Upper lobe of right lung (tissue), 1 donor: ENCODE measurements around the gene FOXO1. TPM values are rescaled to one million over a fixed set of nuclear protein-coding genes. Genes with fewer than 3 reads are reported as not detected.
"Not testable (repeated sequence)": the region's sequence is repeated elsewhere in the genome, so short reads cannot be mapped to it uniquely, and the experiment has no call there.

Source experiments
- ATAC-seq: fragments of 200-7000 bp; cut with Tn5 transposase; one replicate; pipeline ENCODE4 v1.9.1; 2020; ENCODE audit warnings: mild to moderate bottlenecking, moderate library complexity
- DNase-seq: peaks from one replicate; pipeline ENCODE4 v3.0.0-alpha.2; 2020
- H3K27ac ChIP-seq: fragments of 200-600 bp; one replicate; pipeline ENCODE4 v1.8.0; 2022
- H3K27me3 ChIP-seq: fragments of 200-600 bp; one replicate; pipeline ENCODE4 v1.8.0; 2022; ENCODE audit warnings: mild to moderate bottlenecking
- H3K36me3 ChIP-seq: fragments of 200-600 bp; one replicate; pipeline ENCODE4 v1.8.0; 2022
- H3K4me1 ChIP-seq: fragments of 200-600 bp; one replicate; pipeline ENCODE4 v1.8.0; 2022
- H3K4me3 ChIP-seq: fragments of 200-600 bp; one replicate; pipeline ENCODE4 v1.8.0; 2022; ENCODE audit warnings: mild to moderate bottlenecking
- H3K9me3 ChIP-seq: fragments of 200-600 bp; one replicate; pipeline ENCODE4 v1.8.0; 2022
- intact Hi-C: fragments of 100-400 bp; cut with DNase I; formaldehyde crosslinking; loops from one replicate; pipeline ENCODE4 v1.11.0; 2022
- total RNA-seq: library from RNA; stranded (reverse); fragmentation: NEBNext Ultra II Directional; extraction: Animal tissue kit (Norgen Biotek cat#: 25700); gene quantifications from one replicate; pipeline ENCODE4 v1.2.1, GENCODE V29; 2021
- TF ChIP-seq, protein P1 (sequence below): fragments of 200-600 bp; IDR thresholded peaks from one replicate; pipeline ENCODE4 v1.8.0; 2022; ENCODE audit warnings: antibody characterized with exemption
- donor health status: DM: no; HTN: yes; CAD: no; lungs with severe emphysema.

The FOXO1 gene
- total RNA-seq, 1 donor from 2014 or later, result 29.4 TPM

DNA sequence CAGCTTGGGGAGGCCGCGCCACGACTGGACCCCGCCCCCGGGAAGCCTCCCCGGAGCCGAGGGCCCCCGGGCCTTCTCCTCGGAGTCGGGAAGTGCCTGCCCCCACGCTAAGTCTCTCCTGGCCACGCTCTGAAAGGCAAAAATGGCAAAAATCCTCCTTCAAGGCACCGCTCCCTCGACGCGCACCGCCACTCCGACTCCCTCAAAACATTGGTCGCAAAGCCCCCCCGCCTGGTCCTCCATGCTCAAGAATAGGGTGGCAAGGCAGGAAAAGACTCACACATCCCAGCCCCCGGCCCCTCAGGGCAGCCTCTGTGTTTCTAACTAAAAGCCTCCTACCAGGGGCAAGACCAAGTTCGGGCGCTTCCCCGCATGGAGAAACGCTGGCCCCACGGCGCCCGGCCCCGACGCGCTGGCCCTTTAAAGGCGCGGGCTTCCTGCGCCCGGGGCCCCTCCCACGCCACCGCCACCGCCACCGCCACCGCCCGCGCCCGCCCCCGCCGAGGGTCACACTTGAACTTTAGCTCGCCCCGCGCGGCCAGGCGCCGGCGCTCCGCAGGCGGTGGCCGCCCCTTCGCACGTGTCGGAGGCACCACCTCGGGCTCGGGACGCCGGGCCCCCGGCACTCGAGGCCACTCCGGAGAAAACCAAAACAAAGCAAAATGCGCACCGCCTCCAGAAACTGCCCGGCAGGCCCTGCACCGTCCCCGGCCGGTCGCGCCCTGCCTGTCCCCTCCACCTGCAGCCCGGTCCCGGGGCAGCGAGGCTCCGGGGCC, 1.9 kb downstream of the FOXO1 start:
- H3K36me3 ChIP-seq, result no peaks in the 10 kb centered on the region
- H3K27ac ChIP-seq, result peak overlapping the region; percentile 93
- no peaks in the 10 kb centered on the region for H3K9me3 ChIP-seq
- DNase-seq (peak; percentile 90), ATAC-seq (peak; percentile 79)
- no peaks in the 10 kb centered on the region for H3K27me3 ChIP-seq
- intact Hi-C loops, result no loop called here
- peaks cover 24% of the 10 kb centered on the region for H3K4me1 ChIP-seq
- TF ChIP-seq, protein P1, sequence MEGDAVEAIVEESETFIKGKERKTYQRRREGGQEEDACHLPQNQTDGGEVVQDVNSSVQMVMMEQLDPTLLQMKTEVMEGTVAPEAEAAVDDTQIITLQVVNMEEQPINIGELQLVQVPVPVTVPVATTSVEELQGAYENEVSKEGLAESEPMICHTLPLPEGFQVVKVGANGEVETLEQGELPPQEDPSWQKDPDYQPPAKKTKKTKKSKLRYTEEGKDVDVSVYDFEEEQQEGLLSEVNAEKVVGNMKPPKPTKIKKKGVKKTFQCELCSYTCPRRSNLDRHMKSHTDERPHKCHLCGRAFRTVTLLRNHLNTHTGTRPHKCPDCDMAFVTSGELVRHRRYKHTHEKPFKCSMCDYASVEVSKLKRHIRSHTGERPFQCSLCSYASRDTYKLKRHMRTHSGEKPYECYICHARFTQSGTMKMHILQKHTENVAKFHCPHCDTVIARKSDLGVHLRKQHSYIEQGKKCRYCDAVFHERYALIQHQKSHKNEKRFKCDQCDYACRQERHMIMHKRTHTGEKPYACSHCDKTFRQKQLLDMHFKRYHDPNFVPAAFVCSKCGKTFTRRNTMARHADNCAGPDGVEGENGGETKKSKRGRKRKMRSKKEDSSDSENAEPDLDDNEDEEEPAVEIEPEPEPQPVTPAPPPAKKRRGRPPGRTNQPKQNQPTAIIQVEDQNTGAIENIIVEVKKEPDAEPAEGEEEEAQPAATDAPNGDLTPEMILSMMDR, result no peak
- peak overlapping the region; percentile 75 for H3K4me3 ChIP-seq

DNA sequence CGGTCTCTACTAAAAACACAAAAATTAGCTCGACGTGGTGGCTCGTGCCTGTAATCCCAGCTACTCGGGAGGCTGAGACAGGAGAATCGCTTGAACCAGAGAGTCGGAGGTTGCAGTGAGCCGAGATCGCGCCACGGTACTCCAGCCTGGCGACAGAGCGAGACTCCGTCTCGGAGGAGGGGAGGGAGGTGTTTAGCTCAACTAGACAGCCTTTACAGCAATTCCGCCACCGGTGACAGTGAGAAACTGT, 2.4 kb downstream of the FOXO1 start:
- H3K36me3 ChIP-seq, intact Hi-C loops, DNase-seq, H3K9me3 ChIP-seq, ATAC-seq, H3K27me3 ChIP-seq: not testable (repeated sequence)
- H3K27ac ChIP-seq, result peak overlapping the region; percentile 93
- peaks cover 24% of the 10 kb centered on the region for H3K4me1 ChIP-seq
- peak overlapping the region; percentile 75 for H3K4me3 ChIP-seq

DNA sequence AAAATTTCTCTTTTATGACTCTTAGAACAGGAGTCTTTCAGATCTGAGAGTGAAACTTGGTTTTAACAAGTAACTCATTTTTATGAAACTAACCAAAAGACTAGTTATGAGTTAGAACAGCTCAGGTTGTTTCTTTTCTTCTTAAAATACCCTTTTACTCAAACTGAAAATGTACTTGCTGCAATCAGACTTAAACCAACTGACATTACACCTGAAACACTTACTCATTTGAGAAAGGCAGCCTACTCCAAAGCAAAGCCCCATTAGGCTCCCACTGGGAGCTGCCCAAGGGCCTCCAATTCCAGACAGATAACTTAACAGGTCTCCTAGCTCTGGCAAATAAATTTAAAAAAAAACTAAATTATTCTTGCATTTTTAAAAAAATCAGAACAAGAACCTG, 3.6 kb downstream of the FOXO1 start:
- Histone ChIP-seq H3K36me3 (no peaks in the 10 kb centered on the region), H3K27ac (no peak overlapping the region), H3K4me3 (peak overlapping the region; percentile 75), H3K4me1 (peaks cover 24% of the 10 kb centered on the region), H3K27me3 (no peaks in the 10 kb centered on the region), H3K9me3 (no peaks in the 10 kb centered on the region)
- TF ChIP-seq, protein P1, result no peak
- no peak for DNase-seq
- ATAC-seq, result no peak
- intact Hi-C loops, result no loop called here

DNA sequence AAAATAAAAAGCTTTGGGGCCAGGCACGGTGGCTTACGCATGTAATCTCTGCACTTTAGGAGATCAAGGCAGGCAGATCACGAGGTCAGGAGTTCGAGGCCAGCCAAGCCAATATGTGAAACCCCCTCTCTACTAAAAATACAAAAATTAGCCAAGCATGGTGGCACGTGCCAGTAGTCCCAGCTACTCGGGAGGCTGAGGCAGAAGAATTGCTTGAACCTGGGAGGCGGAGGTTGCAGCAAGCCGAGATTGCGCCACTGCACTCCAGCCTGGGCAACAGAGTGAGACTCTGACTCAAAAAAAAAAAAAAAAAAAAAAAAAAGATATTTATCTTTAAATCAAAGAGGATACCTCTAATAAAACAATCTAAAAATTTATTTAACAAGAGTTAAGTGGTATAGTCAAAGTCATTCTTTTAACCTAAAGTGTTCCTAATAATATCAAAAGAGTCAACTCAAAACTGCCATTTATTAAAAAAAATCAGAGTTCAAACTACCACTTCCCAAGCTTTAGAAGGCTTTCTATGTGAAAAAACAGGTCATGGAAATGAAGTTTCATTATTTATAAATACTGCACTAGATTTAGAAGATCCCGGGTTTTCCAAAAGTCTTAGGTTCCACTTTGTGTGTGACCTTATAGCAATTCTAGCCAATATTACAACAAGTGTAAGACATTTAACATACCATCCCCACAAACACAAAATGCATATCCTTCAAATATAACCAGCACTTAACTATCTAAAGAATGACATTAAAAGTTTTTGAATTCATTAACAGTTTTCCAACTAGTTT, 4.4 kb downstream of the FOXO1 start:
- DNase-seq (no peak), ATAC-seq (no peak)
- intact Hi-C loops, result no loop called here
- Histone ChIP-seq H3K27ac (no peak overlapping the region), H3K9me3 (no peaks in the 10 kb centered on the region), H3K4me1 (peaks cover 28% of the 10 kb centered on the region), H3K36me3 (no peaks in the 10 kb centered on the region), H3K4me3 (peak overlapping the region; percentile 75), H3K27me3 (no peaks in the 10 kb centered on the region)
- TF ChIP-seq, protein P1, result no peak

DNA sequence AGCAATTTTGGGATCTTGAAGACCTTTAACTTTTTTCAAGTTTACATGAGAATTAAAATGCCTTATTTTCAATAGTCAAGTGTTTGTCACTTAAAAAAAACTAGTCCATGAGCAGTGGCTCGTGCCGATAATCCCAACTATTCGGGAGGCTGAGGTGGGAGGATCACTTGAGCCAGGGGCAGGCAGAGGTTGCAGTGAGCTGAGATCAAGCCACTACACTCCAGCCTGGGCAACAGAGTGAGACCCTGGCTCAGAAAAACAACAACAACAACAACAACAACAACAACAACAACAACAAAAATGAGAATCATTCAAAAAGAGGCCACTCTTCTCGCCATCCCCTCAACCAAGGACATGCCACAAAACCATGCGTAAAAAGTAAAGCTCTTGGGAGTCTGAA, 5.7 kb downstream of the FOXO1 start:
- Histone ChIP-seq H3K4me3 (no peak overlapping the region), H3K27ac (no peak overlapping the region), H3K4me1 (peaks cover 28% of the 10 kb centered on the region), H3K27me3 (no peaks in the 10 kb centered on the region), H3K36me3 (no peaks in the 10 kb centered on the region), H3K9me3 (no peaks in the 10 kb centered on the region)
- ATAC-seq (no peak), DNase-seq (no peak)
- TF ChIP-seq, protein P1, result no peak
- intact Hi-C loops, result no loop called here

DNA sequence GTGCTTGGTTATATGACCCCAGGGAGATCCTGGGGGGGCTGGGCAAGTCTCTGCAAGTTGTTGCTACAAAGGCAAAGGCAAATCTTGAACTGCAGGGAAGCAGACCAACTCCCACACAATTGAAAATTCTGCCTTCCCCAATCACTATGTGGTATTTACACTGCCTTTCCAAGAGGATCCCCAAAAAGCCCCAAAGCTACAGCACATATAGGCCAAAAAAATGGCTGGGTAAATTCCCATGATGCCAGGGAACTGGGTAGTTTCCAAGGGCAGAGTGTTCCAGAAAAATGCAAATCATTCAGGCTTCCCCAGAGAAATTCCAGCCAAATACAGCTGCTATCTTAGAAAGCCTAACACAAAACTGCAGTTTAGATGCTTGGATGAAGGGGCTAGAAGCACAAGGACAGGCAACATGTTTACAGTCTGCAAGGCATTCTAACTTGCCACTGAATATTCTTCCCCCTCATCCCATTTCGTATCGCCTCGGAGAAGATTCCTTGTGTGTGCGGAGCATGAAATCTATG, 6.2 kb downstream of the FOXO1 start:
- Histone ChIP-seq H3K27ac (no peak overlapping the region), H3K4me1 (peaks cover 28% of the 10 kb centered on the region), H3K36me3 (no peaks in the 10 kb centered on the region), H3K4me3 (no peak overlapping the region), H3K27me3 (no peaks in the 10 kb centered on the region), H3K9me3 (no peaks in the 10 kb centered on the region)
- intact Hi-C loops, result no loop called here
- DNase-seq (no peak), ATAC-seq (no peak)
- TF ChIP-seq, protein P1, result no peak
